ENCODE results near the gene GDI1.

DNA sequence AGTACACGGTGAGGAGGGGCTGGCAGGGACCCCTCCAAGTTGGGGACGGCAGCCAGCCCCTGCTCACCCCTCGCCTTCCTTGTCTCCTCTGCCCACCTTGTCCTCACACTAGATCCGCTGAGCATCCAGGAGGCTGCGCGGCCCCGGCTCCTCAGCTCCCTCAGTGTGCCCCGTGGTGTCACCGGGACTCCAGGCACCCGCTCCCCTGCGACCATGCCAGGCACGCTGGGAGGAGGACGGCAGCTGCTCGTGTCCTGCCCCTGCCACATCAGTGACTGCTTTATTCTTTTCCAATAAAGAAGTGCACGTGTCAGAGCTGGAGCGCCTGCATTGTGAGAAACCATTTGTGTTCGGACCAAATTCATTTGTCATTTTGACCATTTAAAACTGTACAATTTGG lies 13.4 kb downstream of the GDI1 start:
- TF ChIP-seq, protein P1, sequence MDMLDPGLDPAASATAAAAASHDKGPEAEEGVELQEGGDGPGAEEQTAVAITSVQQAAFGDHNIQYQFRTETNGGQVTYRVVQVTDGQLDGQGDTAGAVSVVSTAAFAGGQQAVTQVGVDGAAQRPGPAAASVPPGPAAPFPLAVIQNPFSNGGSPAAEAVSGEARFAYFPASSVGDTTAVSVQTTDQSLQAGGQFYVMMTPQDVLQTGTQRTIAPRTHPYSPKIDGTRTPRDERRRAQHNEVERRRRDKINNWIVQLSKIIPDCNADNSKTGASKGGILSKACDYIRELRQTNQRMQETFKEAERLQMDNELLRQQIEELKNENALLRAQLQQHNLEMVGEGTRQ (IDR thresholded peaks at IDR 0.05; ENCODE audit: low read length): no peak
- TF ChIP-seq MAFK (IDR thresholded peaks at IDR 0.05; ENCODE audit: low read depth, low read length) (no peak), POLR2A (IDR thresholded peaks at IDR 0.05; ENCODE audit: control extremely low read depth in 1 of 2, low read depth in 2 of 2, low read length in 2 of 2) (no peak), HDAC6 (IDR thresholded peaks at IDR 0.05; ENCODE audit: low read depth, low read length) (no peak), RFX5 (IDR thresholded peaks at IDR 0.05; ENCODE audit: borderline replicate concordance, low read depth, low read length) (no peak), YY1 (IDR thresholded peaks at IDR 0.05; ENCODE audit: low read depth, low read length) (no peak), NRF1 (IDR thresholded peaks at IDR 0.05; ENCODE audit: low read depth, low read length) (no peak), KDM1A (IDR thresholded peaks at IDR 0.05; ENCODE audit: borderline replicate concordance, low read length) (no peak)
- TF ChIP-seq, protein P2, sequence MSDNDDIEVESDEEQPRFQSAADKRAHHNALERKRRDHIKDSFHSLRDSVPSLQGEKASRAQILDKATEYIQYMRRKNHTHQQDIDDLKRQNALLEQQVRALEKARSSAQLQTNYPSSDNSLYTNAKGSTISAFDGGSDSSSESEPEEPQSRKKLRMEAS (IDR thresholded peaks at IDR 0.05): no peak

Measured in H1 (cell line).